Smooth muscle cell (in vitro differentiated cells): ENCODE results near the gene EML1. TPM values are rescaled to one million over a fixed set of nuclear protein-coding genes. Genes with fewer than 3 reads are reported as not detected.

Source experiments
- DNase-seq: peaks from one replicate; lab custom pipeline; 2025; ENCODE audit not compliant: unreplicated experiment; lab: John Stamatoyannopoulos, UW
- H2AFZ ChIP-seq: fragments of 200-600 bp; sonication (generic); 2 replicates; pipeline ENCODE4 v1.6.0; 2016; ENCODE audit warnings: antibody characterized with exemption, low read depth, mild to moderate bottlenecking
- H3F3A ChIP-seq: fragments of 200-600 bp; sonication (generic); 2 replicates; pipeline ENCODE4 v1.6.0; 2017; ENCODE audit warnings: antibody characterized with exemption, low read depth
- H3K27ac ChIP-seq: fragments of 200-600 bp; sonication (generic); 2 replicates; pipeline ENCODE4 v1.5.1; 2016; ENCODE audit warnings: low read depth, mild to moderate bottlenecking
- H3K27me3 ChIP-seq: fragments of 200-600 bp; sonication (generic); 2 replicates; pipeline ENCODE4 v1.6.1; 2016; ENCODE audit warnings: low read depth, mild to moderate bottlenecking
- H3K36me3 ChIP-seq: fragments of 200-600 bp; sonication (generic); 2 replicates; pipeline ENCODE4 v1.5.1; 2016; ENCODE audit warnings: low read depth
- H3K4me1 ChIP-seq: fragments of 200-600 bp; sonication (generic); 2 replicates; pipeline ENCODE4 v1.5.1; 2016; ENCODE audit warnings: low read depth
- H3K4me2 ChIP-seq: fragments of 200-600 bp; sonication (generic); 2 replicates; pipeline ENCODE4 v1.6.0; 2016; ENCODE audit warnings: mild to moderate bottlenecking
- H3K4me3 ChIP-seq: fragments of 200-600 bp; sonication (generic); 2 replicates; pipeline ENCODE4 v1.5.1; 2016; ENCODE audit warnings: mild to moderate bottlenecking
- H3K79me2 ChIP-seq: fragments of 200-600 bp; sonication (generic); 2 replicates; pipeline ENCODE4 v1.6.0; 2016; ENCODE audit warnings: low read depth, mild to moderate bottlenecking
- H3K9ac ChIP-seq: fragments of 200-600 bp; sonication (generic); 2 replicates; pipeline ENCODE4 v1.6.0; 2016; ENCODE audit warnings: low read depth
- H3K9me3 ChIP-seq: fragments of 200-600 bp; sonication (generic); replicated peaks from 2 replicates; pipeline ENCODE4 v1.5.1; 2016; ENCODE audit warnings: low read depth
- H4K20me1 ChIP-seq: fragments of 200-600 bp; sonication (generic); 2 replicates; pipeline ENCODE4 v1.6.0; 2016; ENCODE audit warnings: low read depth
- CTCF ChIP-seq: fragments of 200-600 bp; sonication (generic); IDR thresholded peaks from 2 replicates; pipeline ENCODE4 v1.5.1; 2017; ENCODE audit warnings: borderline replicate concordance, mild to moderate bottlenecking, antibody characterized with exemption; ENCODE audit not compliant: insufficient read depth, poor library complexity, severe bottlenecking
- WGBS: methylation state at CpG from one replicate; pipeline ENCODE4 v1.1.7; 2016; ENCODE audit warnings: low lambda C conversion rate; 5-methylcytosine and 5-hydroxymethylcytosine counted together
- polyA plus RNA-seq: library from polyadenylated mRNA; unstranded; fragments of >200 nt; fragmentation: Nextera tagmentation; extraction: Ambion mirVana; gene quantifications from 2 replicates; pipeline ENCODE4 v1.2.1, GENCODE V29; 2016
- total RNA-seq: library from RNA; depleted of rRNA; stranded (reverse); fragments of >200 nt; gene quantifications from 2 replicates; pipeline ENCODE4 v1.2.3, GENCODE V29; 2014

Gene EML1
- total and polyA plus RNA-seq, 2 experiments from 2014 or later: 13.0 to 31.2 TPM

DNA sequence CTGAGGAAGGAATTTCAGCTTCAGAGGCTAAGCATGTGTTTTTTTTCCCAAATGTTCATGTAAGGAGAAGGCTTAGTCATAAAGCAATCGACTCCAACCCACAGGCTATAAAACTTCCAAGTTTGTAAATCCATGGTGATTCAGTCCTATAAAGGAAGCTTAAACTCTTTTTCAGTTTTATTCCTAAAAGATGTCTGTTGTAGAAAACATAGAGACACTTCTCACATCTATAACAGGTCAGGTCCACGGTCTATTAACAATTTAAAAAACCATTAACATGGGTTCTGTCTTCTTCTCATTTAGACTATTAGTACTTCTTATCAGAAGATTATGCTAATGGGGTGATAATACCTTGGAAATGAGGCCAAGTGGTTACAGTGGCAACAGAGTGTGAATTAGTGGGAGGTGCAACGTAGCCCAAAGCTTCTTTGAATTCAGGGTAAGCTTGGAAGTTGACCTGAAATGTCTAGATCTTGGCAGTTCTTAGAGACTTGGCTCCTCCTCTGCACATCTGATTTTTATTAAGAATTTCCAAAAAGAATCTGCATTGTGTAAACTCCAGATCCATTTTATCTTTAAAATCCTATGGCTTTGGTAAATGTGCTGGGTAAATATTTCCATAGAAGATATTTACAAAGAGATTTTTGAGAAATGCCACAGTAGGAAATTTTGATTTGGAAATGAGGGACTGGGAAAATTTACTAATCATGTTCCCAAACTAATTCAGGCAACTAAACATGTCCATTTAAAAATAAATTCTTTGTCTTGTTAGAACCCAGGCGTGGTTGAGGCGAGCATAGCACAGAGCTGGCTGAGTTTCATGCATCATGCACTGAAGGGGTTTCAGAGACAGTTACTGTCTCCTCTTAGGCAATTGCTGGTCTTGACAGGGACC lies 86.4 kb downstream of the EML1 start:
- no peak for DNase-seq
- Histone ChIP-seq H3K9ac (peak overlapping the region; percentile 51), H4K20me1 (peaks cover 63% of the 10 kb centered on the region), H3K27me3 (peaks cover 19% of the 10 kb centered on the region), H3K79me2 (no peaks in the 10 kb centered on the region), H3K27ac (peak overlapping the region; percentile 90), H3K4me3 (peak overlapping the region; percentile 11), H3K4me1 (peaks cover 47% of the 10 kb centered on the region), H2AFZ (no peak overlapping the region), H3F3A (peaks cover 7% of the 10 kb centered on the region), H3K4me2 (peak overlapping the region; percentile 65), H3K9me3 (no peaks in the 10 kb centered on the region), H3K36me3 (no peaks in the 10 kb centered on the region)
- 12% methylated on average over 5 of the region's 5 CpGs for WGBS
- TF ChIP-seq CTCF: no peak

GRCh38 chr14:99880651-99881420 lies 87.6 kb downstream of the EML1 start:
- peaks cover 7% of the 10 kb centered on the region for H3K27me3 ChIP-seq
- H3K4me3 ChIP-seq: no peak overlapping the region
- no peaks in the 10 kb centered on the region for H3K9me3 ChIP-seq
- H3K4me2 ChIP-seq: peak overlapping the region; percentile 65
- no peaks in the 10 kb centered on the region for H3K36me3 ChIP-seq
- no peaks in the 10 kb centered on the region for H3K79me2 ChIP-seq
- H3K27ac ChIP-seq: no peak overlapping the region
- WGBS: 76% methylated on average over 13 of the region's 13 CpGs
- peaks cover 41% of the 10 kb centered on the region for H3K4me1 ChIP-seq
- no peak for TF ChIP-seq CTCF
- no peak overlapping the region for H2AFZ ChIP-seq
- H4K20me1 ChIP-seq: peaks cover 56% of the 10 kb centered on the region
- peaks cover 7% of the 10 kb centered on the region for H3F3A ChIP-seq
- peak overlapping the region; percentile 8 for H3K9ac ChIP-seq
- DNase-seq: no peak

- 89% methylated on average over 9 of the region's 9 CpGs for WGBS
- H3K27ac ChIP-seq: no peak overlapping the region
- H3K27me3 ChIP-seq: peaks cover 10% of the 10 kb centered on the region
- H3K36me3 ChIP-seq: no peaks in the 10 kb centered on the region
- no peak for DNase-seq
- no peak overlapping the region for H3K9ac ChIP-seq
- H3K4me2 ChIP-seq: no peak overlapping the region
- peaks cover 34% of the 10 kb centered on the region for H4K20me1 ChIP-seq
- no peaks in the 10 kb centered on the region for H3K79me2 ChIP-seq
- H3K9me3 ChIP-seq: no peaks in the 10 kb centered on the region
- peaks cover 7% of the 10 kb centered on the region for H3F3A ChIP-seq
- TF ChIP-seq CTCF: no peak
- H3K4me3 ChIP-seq: no peak overlapping the region
- peaks cover 43% of the 10 kb centered on the region for H3K4me1 ChIP-seq
- no peak overlapping the region for H2AFZ ChIP-seq
Observed at GRCh38 chr14:99883866-99884650, 90.8 kb downstream of the EML1 start.
